NCI-H226 (cell line): ENCODE data around the gene PCDHB15.
"Not testable (repeated sequence)": the region's sequence is repeated elsewhere in the genome, so short reads cannot be mapped to it uniquely, and the experiment has no call there.

Experiments used
- DNase-seq: peaks from one replicate; pipeline ENCODE4 v3.0.0-alpha.2; 2015

Gene PCDHB15

DNA sequence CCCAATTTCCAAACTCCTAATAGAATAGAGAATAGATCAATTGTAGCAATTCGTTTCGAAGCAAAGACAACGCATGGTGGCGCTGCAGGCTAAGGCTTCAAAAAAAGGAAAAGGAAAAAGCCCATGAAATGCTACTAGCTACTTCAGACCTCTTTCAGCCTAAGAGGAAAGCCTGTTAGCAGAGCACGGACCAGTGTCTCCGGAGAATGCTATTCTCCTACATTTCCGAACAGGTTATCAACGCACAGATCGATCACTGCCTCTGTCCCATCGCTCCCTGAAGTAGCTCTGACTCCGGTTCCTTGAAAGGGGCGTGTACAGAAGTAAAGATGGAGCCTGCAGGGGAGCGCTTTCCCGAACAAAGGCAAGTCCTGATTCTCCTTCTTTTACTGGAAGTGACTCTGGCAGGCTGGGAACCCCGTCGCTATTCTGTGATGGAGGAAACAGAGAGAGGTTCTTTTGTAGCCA is at the start of gene PCDHB15:
Gene PCDHB15, plus strand, starts transcription at position 146 of the 468 bp plus-strand sequence. Its CDS starts 184 bp downstream, at position 330.
- no peak for DNase-seq

DNA sequence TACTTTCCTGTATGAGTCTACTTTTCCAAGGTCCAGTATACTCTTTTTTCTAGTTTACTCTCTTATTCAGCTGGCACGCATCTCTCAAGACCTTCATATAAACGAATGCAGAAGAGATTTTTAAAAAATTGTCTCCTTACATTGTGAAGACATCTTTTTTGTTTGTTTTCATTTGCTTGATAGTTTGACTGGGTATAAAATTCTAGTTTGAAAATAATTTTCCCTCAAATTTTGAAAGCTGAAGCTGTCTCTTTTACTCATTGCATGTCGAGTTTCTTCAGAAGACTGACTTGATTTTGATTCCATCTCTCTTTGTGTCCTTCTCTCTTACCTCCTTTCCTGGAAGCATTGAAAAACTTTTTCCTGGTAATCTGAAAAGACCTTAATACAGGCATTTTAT is 48.8 kb upstream of the PCDHB15 start:
- no peak for DNase-seq

DNA sequence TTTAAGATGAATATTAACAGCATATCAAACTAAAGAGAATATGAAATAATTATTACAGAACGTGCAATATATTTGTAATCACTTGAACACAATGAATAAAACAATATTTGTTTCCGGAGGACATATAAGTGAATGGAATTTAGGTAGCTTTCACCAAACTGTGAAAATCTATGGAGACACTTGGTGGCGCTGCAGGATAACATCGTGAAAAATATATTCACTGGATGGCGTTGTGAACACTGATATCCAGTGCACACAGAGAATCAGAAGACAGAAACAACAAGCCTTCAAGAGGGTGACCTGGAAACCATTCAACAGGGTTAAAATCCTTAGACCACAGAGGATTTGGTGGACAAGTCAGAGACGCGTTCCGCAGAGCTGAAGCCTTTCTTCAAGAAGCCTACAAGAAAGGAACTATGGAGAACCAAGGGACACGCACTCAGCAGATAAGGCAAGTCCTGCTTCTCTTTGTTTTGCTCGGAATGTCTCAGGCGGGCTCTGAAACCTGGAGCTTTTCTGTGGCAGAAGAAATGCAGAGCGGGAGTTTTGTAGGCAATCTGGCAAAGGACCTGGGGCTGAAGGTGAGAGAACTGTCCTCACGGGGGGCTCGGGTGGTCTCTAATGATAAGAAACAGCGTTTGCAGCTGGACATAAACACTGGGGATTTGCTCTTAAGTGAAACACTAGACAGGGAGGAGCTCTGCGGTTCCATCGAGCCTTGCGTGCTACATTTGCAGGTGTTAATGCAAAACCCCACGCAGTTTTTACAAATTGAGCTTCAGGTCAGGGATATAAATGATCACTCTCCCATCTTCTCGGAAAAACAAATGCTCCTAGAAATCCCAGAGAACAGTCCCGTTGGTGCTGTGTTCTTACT is 45.6 kb upstream of the PCDHB15 start, which contains the start of gene PCDHB11:
Gene PCDHB11, plus strand, starts transcription at position 269 of the 877 bp plus-strand sequence. Its CDS starts 148 bp downstream, at position 417.
- no peak for DNase-seq

DNA sequence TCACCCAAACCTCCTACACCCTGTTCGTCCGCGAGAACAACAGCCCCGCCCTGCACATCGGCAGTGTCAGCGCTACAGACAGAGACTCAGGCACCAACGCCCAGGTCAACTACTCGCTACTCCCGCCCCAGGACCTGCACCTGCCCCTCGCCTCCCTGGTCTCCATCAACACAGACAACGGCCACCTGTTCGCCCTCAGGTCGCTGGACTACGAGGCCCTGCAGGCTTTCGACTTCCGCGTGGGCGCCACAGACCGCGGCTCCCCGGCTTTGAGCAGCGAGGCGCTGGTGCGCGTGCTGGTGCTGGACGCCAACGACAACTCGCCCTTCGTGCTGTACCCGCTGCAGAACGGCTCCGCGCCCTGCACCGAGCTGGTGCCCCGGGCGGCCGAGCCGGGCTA is 44.1 kb upstream of the PCDHB15 start:
- DNase-seq = not testable (repeated sequence)

DNA sequence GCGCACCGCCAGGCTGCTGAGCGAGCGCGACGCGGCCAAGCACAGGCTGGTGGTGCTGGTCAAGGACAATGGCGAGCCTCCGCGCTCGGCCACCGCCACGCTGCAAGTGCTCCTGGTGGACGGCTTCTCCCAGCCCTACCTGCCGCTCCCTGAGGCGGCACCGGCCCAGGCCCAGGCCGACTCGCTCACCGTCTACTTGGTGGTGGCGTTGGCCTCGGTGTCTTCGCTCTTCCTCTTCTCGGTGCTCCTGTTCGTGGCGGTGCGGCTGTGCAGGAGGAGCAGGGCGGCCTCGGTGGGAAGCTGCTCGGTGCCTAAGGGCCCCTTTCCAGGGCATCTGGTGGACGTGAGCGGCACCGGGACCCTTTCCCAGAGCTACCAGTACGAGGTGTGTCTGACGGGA is 43.5 kb upstream of the PCDHB15 start:
- not testable (repeated sequence) for DNase-seq

DNA sequence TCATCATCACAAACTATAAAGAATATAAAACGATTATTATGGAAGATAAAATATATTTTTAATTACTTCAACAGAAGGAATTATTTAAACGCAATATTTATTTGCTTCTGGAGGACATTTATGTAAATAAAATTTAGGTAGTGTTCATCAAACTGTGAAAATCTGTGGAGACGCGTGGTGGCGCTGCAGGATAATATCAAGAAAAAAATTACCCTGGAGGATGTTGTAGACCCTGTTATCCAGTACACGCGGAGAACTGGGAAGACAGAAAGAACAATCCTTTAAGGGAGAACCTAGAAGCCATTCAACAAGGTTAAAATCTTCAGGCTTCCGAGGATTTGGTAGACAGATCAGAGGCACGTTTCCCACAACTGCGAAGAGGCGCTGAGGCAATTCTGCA is 36.7 kb upstream of the PCDHB15 start, which contains the start of gene PCDHB12:
Gene PCDHB12, plus strand, starts transcription at position 242 of the 400 bp plus-strand sequence. CDS start 189 bp downstream, outside the sequence.
- DNase-seq = no peak

DNA sequence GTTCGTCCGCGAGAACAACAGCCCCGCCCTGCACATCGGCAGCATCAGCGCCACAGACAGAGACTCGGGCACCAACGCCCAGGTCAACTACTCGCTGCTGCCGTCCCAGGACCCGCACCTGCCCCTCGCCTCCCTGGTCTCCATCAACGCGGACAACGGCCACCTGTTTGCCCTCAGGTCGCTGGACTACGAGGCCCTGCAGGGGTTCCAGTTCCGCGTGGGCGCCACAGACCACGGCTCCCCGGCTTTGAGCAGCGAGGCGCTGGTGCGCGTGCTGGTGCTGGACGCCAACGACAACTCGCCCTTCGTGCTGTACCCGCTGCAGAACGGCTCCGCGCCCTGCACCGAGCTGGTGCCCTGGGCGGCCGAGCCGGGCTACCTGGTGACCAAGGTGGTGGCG is 34.9 kb upstream of the PCDHB15 start:
- not testable (repeated sequence) for DNase-seq

DNA sequence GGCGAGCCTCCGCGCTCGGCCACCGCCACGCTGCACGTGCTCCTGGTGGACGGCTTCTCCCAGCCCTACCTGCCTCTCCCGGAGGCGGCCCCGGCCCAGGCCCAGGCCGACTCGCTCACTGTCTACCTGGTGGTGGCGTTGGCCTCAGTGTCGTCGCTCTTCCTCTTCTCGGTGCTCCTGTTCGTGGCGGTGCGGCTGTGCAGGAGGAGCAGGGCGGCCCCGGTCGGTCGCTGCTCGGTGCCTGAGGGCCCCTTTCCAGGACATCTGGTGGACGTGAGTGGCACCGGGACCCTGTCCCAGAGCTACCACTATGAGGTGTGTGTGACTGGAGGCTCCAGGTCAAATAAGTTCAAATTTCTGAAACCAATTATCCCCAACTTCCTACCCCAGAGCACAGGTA is 34.3 kb upstream of the PCDHB15 start:
- DNase-seq = not testable (repeated sequence)

DNA sequence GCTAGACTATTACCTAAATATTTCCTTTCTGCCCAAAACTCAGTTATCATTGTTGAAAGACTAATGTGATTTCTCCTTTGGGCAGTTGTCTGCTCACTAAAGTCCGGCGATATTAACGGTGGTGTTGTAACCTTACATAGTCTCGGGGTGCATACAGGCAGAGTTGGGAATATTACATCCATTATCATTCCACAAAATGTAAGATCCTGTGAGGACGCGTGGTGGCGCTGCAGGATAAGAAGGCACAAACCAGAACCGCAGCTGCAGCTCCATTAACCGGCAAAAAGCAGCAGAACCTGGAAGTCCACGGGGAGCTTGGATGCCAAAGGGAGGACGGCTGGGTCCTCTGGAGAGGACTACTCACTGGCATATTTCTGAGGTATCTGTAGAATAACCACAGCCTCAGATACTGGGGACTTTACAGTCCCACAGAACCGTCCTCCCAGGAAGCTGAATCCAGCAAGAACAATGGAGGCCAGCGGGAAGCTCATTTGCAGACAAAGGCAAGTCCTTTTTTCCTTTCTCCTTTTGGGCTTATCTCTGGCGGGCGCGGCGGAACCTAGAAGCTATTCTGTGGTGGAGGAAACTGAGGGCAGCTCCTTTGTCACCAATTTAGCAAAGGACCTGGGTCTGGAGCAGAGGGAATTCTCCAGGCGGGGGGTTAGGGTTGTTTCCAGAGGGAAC is 31.4 kb upstream of the PCDHB15 start, which contains the start of gene PCDHB13:
Gene PCDHB13, plus strand, starts transcription at position 264 of the 684 bp plus-strand sequence. Its CDS starts 205 bp downstream, at position 469.
- peak; percentile 50 for DNase-seq

DNA sequence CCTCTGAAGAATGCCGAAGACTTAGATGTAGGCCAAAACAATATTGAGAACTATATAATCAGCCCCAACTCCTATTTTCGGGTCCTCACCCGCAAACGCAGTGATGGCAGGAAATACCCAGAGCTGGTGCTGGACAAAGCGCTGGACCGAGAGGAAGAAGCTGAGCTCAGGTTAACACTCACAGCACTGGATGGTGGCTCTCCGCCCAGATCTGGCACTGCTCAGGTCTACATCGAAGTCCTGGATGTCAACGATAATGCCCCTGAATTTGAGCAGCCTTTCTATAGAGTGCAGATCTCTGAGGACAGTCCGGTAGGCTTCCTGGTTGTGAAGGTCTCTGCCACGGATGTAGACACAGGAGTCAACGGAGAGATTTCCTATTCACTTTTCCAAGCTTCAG is 30.6 kb upstream of the PCDHB15 start:
- not testable (repeated sequence) for DNase-seq

DNA sequence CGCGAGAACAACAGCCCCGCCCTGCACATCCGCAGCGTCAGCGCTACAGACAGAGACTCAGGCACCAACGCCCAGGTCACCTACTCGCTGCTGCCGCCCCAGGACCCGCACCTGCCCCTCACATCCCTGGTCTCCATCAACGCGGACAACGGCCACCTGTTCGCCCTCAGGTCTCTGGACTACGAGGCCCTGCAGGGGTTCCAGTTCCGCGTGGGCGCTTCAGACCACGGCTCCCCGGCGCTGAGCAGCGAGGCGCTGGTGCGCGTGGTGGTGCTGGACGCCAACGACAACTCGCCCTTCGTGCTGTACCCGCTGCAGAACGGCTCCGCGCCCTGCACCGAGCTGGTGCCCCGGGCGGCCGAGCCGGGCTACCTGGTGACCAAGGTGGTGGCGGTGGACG is 29.7 kb upstream of the PCDHB15 start:
- not testable (repeated sequence) for DNase-seq

DNA sequence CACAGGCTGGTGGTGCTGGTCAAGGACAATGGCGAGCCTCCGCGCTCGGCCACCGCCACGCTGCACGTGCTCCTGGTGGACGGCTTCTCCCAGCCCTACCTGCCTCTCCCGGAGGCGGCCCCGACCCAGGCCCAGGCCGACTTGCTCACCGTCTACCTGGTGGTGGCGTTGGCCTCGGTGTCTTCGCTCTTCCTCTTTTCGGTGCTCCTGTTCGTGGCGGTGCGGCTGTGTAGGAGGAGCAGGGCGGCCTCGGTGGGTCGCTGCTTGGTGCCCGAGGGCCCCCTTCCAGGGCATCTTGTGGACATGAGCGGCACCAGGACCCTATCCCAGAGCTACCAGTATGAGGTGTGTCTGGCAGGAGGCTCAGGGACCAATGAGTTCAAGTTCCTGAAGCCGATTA is 29.2 kb upstream of the PCDHB15 start:
- not testable (repeated sequence) for DNase-seq

DNA sequence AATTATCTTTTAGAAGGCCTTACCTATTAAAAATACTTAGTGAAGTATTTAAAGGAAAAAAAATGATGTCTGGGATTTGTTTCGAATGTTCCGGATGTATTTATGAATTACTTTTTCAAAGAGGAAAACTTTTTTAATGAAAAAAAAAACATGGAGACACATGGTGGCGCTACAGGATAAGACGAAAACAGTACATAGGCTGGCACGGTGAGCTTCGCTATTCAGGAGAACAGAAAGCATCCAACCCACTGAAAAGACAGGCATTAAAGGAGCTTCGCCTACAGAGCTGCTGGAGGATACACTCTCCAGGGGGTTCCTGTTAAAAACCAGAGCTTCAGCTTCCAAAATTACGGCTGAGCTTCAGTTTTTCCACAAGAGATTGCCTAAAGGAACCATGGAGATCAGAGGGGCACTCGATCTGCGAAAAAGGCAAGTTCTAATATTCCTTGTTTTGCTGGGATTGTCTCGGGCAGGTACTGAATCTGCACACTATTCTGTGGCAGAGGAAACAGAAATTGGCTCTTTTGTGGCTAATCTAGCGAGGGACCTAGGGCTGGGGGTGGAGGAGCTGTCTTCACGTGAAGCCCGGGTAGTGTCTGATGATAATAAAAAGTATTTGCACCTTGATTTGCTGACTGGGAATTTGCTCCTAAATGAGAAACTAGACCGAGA is 21.9 kb upstream of the PCDHB15 start, which contains the start of gene PCDHB14:
Gene PCDHB14, plus strand, starts transcription at position 232 of the 672 bp plus-strand sequence. Its CDS starts 163 bp downstream, at position 395.
- DNase-seq = no peak

DNA sequence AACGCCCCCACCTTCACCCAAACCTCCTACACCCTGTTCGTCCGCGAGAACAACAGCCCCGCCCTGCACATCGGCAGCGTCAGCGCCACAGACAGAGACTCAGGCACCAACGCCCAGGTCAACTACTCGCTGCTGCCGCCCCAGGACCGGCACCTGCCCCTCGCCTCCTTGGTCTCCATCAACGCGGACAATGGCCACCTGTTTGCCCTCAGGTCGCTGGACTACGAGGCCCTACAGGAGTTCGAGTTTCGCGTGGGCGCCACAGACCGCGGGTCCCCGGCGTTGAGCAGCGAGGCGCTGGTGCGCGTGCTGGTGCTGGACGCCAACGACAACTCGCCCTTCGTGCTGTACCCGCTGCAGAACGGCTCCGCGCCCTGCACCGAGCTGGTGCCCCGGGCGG is 20.4 kb upstream of the PCDHB15 start:
- DNase-seq = not testable (repeated sequence)

DNA sequence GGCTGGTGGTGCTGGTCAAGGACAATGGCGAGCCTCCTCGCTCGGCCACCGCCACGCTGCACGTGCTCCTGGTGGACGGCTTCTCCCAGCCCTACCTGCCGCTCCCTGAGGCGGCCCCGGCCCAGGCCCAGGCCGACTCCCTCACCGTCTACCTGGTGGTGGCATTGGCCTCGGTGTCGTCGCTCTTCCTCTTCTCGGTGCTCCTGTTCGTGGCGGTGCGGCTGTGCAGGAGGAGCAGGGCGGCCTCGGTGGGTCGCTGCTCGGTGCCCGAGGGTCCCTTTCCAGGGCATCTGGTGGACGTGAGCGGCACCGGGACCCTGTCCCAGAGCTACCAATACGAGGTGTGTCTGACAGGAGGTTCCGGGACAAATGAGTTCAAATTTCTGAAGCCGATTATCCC is 19.8 kb upstream of the PCDHB15 start:
- DNase-seq = not testable (repeated sequence)

DNA sequence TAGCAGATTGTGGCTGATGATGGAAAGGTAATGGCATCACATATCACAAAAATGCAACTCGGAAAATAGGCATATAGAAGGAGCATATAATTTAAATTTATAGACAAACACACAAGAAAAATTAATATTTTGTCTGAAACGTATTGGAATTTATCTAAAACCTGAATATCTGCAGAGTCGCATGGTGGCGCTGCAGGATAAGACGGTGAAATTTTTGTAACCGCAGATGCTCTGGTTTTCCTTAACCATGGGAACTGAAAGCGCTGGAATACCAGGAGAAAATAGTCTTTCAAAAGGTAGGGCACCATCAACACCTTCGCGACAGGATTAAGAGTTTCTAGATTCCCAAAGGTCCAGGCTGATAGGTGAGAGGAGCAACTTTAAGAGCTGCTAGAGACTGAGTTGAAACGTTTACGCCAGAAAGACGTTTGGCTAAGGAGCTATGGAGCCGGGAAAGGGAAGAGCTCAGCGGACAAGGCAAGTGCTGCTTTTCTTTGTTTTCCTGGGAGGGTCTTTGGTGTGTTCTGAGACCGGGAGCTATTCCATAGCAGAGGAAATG is 11.0 kb upstream of the PCDHB15 start:
- DNase-seq = peak; percentile 4

DNA sequence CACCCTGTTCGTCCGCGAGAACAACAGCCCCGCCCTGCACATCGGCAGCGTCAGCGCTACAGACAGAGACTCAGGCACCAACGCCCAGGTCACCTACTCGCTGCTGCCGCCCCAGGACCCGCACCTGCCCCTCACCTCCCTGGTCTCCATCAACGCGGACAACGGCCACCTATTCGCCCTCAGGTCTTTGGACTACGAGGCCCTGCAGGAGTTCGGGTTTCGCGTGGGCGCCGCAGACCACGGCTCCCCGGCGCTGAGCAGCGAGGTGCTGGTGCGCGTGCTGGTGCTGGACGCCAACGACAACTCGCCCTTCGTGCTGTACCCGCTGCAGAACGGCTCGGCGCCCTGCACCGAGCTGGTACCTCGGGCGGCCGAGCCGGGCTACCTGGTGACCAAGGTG is 9.3 kb upstream of the PCDHB15 start:
- DNase-seq = not testable (repeated sequence)

DNA sequence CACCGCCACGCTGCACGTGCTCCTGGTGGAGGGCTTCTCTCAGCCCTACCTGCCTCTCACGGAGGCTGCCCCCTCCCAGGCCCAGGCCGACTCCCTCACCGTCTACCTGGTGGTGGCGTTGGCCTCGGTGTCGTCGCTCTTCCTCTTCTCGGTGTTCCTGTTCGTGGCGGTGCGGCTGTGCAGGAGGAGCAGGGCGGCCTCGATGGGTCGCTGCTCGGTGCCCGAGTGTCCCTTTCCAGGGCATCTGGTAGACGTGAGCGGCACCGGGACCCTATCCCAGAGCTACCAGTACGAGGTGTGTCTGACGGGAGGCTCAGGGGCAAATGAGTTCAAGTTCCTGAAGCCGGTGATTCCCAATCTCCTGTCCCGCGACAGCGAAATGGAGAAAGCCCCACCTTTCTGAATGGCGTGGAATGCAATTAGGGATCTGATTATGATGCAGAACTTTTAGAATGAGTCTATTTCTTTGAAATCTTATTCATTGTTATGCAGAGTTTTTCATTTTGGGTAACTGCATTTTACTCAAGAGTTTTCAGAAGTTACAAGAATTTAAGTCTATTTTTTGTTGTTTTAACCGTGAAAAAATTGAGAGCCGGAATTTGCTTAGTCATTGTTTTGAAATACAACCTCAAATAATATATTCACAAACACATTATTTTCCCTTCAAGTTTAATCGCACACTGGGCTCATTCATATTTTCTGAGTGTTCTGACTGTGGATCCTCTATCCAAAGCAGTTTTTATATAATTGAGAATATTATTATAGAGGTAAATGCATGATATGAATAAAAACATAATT is 8.5 kb upstream of the PCDHB15 start:
- DNase-seq = no peak

DNA sequence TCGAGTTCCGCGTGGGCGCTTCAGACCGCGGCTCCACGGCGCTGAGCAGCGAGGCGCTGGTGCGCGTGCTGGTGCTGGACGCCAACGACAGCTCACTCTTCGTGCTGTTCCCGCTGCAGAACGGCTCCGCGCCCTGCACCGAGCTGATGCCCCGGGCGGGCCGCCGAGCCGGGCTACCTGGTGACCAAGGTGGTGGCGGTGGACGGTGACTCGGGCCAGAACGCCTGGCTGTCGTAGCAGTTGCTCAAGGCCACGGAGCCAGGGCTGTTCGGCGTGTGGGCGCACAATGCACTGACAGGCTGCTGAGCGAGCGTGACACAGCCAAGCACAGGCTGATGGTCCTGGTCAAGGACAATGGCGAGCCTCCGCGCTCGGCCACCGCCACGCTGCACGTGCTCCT is 3.7 kb upstream of the PCDHB15 start:
- DNase-seq = no peak

DNA sequence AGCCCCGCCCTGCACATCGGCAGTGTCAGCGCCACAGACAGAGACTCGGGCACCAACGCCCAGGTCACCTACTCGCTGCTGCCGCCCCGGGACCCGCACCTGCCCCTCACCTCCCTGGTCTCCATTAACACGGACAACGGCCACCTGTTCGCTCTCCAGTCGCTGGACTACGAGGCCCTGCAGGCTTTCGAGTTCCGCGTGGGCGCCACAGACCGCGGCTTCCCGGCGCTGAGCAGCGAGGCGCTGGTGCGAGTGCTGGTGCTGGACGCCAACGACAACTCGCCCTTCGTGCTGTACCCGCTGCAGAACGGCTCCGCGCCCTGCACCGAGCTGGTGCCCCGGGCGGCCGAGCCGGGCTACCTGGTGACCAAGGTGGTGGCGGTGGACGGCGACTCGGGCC is 1.8 kb downstream of the PCDHB15 start:
- DNase-seq = not testable (repeated sequence)

DNA sequence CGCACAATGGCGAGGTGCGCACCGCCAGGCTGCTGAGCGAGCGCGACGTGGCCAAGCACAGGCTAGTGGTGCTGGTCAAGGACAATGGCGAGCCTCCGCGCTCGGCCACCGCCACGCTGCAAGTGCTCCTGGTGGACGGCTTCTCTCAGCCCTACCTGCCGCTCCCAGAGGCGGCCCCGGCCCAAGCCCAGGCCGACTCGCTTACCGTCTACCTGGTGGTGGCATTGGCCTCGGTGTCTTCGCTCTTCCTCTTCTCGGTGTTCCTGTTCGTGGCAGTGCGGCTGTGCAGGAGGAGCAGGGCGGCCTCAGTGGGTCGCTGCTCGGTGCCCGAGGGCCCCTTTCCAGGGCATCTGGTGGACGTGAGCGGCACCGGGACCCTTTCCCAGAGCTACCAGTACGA is 2.2 kb downstream of the PCDHB15 start:
- not testable (repeated sequence) for DNase-seq
